Body of pancreas (tissue), 4 donors: ENCODE data around the gene TRAPPC12.

ENCODE experiments used
- POLR2A ChIP-seq, 3 donors: fragments of 450-650 bp; IDR thresholded peaks; one replicate each; pipeline ENCODE4 v1.6.1; 2016; ENCODE audit warnings: antibody characterized with exemption in 3 of 3, mild to moderate bottlenecking in 2 of 3
- TF ChIP-seq, protein P1 (sequence below), 7 experiments: fragments of 450-650 bp in 4 of 7; fragments of 200-600 bp in 3 of 7; sonication (generic) in 3 of 7; IDR thresholded peaks; one replicate each; pipeline ENCODE4 v1.5.1; 2016 to 2019; ENCODE audit warnings: antibody characterized with exemption in 7 of 7

DNA sequence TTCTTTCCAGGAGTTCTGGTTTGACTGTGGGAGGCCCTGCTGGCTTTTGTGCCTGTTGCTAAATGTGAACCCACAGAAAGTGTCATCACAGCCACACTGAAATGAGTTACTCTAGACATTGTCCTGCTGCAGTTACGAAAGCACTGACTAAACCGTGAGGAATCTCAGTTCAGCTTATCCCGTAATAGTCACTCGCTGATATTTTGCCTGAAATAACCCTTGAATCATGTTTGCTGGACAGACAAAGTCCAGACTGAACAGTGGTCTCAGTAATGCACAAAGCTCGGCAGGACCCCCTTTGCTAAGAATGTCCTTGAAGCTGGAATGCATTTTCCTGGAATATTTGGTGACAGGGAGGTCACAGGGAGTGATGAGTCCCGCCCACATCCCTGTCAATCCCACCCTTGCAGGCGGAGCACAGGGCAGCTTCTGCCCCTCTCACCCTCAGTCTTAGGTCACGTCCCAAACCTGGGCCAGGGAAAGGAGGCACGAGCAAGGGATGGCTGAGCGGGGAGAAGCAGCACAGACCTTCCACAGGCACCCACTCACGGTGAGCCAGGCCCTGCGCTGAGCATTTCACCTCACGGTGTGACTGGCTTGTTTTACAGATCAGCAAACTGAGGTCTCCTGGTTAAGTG lies 86.5 kb downstream of the TRAPPC12 start:
- TF ChIP-seq POLR2A (IDR thresholded peaks at IDR 0.05) = no peak
- TF ChIP-seq, protein P1, sequence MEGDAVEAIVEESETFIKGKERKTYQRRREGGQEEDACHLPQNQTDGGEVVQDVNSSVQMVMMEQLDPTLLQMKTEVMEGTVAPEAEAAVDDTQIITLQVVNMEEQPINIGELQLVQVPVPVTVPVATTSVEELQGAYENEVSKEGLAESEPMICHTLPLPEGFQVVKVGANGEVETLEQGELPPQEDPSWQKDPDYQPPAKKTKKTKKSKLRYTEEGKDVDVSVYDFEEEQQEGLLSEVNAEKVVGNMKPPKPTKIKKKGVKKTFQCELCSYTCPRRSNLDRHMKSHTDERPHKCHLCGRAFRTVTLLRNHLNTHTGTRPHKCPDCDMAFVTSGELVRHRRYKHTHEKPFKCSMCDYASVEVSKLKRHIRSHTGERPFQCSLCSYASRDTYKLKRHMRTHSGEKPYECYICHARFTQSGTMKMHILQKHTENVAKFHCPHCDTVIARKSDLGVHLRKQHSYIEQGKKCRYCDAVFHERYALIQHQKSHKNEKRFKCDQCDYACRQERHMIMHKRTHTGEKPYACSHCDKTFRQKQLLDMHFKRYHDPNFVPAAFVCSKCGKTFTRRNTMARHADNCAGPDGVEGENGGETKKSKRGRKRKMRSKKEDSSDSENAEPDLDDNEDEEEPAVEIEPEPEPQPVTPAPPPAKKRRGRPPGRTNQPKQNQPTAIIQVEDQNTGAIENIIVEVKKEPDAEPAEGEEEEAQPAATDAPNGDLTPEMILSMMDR (IDR thresholded peaks at IDR 0.05) = no peak
